Progenitor cell of endocrine pancreas (in vitro differentiated cells): ENCODE results near the gene FRMPD4. TPM values are rescaled to one million over a fixed set of nuclear protein-coding genes. Genes with fewer than 3 reads are reported as not detected.

Experiments used
- DNase-seq: peaks from one replicate; pipeline ENCODE4 v3.0.0; 2021; ENCODE audit warnings: low spot score; ENCODE audit not compliant: unreplicated experiment
- H3K27ac Mint-ChIP-seq: 2 replicates; pipeline ENCODE4 v1.8.0; 2021; ENCODE audit warnings: mild to moderate bottlenecking, moderate library complexity, mixed read lengths
- H3K27me3 Mint-ChIP-seq: 2 replicates; pipeline ENCODE4 v1.8.0; 2021; ENCODE audit warnings: mixed read lengths
- H3K36me3 Mint-ChIP-seq: 2 replicates; pipeline ENCODE4 v1.8.0; 2022; ENCODE audit warnings: mixed read lengths; ENCODE audit not compliant: insufficient read depth
- H3K4me1 Mint-ChIP-seq: 2 replicates; pipeline ENCODE4 v1.8.0; 2021; ENCODE audit warnings: low read depth, mixed read lengths
- H3K4me3 Mint-ChIP-seq: 2 replicates; pipeline ENCODE4 v1.8.0; 2021; ENCODE audit warnings: low read depth, mild to moderate bottlenecking, moderate library complexity, mixed read lengths
- H3K9me3 Mint-ChIP-seq: 2 replicates; pipeline ENCODE4 v1.8.0; 2021; ENCODE audit warnings: low read depth, mixed read lengths
- total RNA-seq: library from RNA; stranded (reverse); gene quantifications from 2 replicates; pipeline ENCODE4 v1.2.1, GENCODE V29; 2021
- TF ChIP-seq, protein P1 (sequence below): fragments of 200-600 bp; sonication (generic); IDR thresholded peaks from one replicate; pipeline ENCODE4 v1.5.0; 2021; ENCODE audit warnings: antibody characterized with exemption, mild to moderate bottlenecking; ENCODE audit not compliant: unreplicated experiment

Gene FRMPD4
- total RNA-seq, 1 donor from 2014 or later: 0.10 TPM

- no peak overlapping the region for H3K27ac Mint-ChIP-seq
- no peaks in the 10 kb centered on the region for H3K4me1 Mint-ChIP-seq
- no peak overlapping the region for H3K4me3 Mint-ChIP-seq
- no peaks in the 10 kb centered on the region for H3K27me3 Mint-ChIP-seq
- TF ChIP-seq, protein P1, sequence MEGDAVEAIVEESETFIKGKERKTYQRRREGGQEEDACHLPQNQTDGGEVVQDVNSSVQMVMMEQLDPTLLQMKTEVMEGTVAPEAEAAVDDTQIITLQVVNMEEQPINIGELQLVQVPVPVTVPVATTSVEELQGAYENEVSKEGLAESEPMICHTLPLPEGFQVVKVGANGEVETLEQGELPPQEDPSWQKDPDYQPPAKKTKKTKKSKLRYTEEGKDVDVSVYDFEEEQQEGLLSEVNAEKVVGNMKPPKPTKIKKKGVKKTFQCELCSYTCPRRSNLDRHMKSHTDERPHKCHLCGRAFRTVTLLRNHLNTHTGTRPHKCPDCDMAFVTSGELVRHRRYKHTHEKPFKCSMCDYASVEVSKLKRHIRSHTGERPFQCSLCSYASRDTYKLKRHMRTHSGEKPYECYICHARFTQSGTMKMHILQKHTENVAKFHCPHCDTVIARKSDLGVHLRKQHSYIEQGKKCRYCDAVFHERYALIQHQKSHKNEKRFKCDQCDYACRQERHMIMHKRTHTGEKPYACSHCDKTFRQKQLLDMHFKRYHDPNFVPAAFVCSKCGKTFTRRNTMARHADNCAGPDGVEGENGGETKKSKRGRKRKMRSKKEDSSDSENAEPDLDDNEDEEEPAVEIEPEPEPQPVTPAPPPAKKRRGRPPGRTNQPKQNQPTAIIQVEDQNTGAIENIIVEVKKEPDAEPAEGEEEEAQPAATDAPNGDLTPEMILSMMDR: no peak
- H3K9me3 Mint-ChIP-seq: no peaks in the 10 kb centered on the region
- no peak for DNase-seq
- no peaks in the 10 kb centered on the region for H3K36me3 Mint-ChIP-seq
These were observed 191.2 kb downstream of the FRMPD4 start for GRCh38 chrX:12329476-12329875.

GRCh38 chrX:12330841-12331240, 192.6 kb downstream of the FRMPD4 start:
- no peak for DNase-seq
- H3K27me3 Mint-ChIP-seq: no peaks in the 10 kb centered on the region
- H3K4me1 Mint-ChIP-seq: no peaks in the 10 kb centered on the region
- H3K4me3 Mint-ChIP-seq: no peak overlapping the region
- H3K36me3 Mint-ChIP-seq: no peaks in the 10 kb centered on the region
- H3K27ac Mint-ChIP-seq: no peak overlapping the region
- TF ChIP-seq, protein P1: no peak
- no peaks in the 10 kb centered on the region for H3K9me3 Mint-ChIP-seq

- no peak overlapping the region for H3K27ac Mint-ChIP-seq
- no peak overlapping the region for H3K4me3 Mint-ChIP-seq
- TF ChIP-seq, protein P1: no peak
- no peaks in the 10 kb centered on the region for H3K4me1 Mint-ChIP-seq
- no peak for DNase-seq
- peaks cover 3% of the 10 kb centered on the region for H3K9me3 Mint-ChIP-seq
- H3K27me3 Mint-ChIP-seq: no peaks in the 10 kb centered on the region
- H3K36me3 Mint-ChIP-seq: no peaks in the 10 kb centered on the region
These were observed 194.6 kb downstream of the FRMPD4 start for GRCh38 chrX:12332786-12333347.

DNA sequence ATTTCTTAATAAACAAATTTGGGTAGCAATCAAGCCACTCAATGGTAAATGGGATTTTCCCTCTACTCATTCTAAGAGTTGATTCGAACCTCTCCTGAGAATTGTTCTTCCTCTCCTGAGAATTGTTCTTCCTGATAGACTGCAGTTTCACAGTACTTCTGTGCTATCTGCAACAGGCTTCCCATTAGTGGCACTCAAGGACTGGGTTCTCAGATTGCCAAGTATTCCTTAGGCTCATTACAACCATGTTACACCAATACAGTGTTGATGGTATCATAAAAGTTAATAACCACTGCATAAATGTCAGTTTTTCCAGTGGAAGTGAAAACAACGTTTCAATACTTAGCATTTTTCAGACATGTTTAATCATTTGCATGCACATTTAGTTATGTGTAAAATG, 201.6 kb downstream of the FRMPD4 start:
- Mint-ChIP-seq H3K36me3 (no peaks in the 10 kb centered on the region), H3K27ac (no peak overlapping the region), H3K4me1 (no peaks in the 10 kb centered on the region), H3K9me3 (peaks cover 10% of the 10 kb centered on the region), H3K4me3 (no peak overlapping the region), H3K27me3 (no peaks in the 10 kb centered on the region)
- no peak for DNase-seq
- TF ChIP-seq, protein P1: no peak

DNA sequence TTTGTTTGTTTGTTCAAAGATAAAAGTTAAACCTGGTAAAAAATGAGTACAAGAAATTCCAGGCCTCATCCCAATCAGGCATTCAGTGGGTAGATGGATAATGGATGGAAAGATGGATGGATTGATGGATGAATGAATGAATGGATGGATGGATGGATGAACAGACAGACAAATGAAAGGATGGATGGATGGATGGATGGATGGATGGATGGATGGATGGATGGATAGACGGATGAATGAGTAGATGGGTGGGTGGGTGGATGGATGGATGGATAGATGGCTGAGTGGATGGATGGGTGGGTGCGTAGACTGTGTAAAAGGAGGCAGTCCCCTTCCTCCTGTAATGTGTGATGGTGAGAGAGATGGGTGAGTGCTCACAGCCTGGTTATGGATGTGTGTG, 206.7 kb downstream of the FRMPD4 start:
- no peaks in the 10 kb centered on the region for H3K36me3 Mint-ChIP-seq
- H3K27me3 Mint-ChIP-seq: no peaks in the 10 kb centered on the region
- no peak for DNase-seq
- no peaks in the 10 kb centered on the region for H3K4me1 Mint-ChIP-seq
- TF ChIP-seq, protein P1: no peak
- no peak overlapping the region for H3K4me3 Mint-ChIP-seq
- H3K9me3 Mint-ChIP-seq: peaks cover 7% of the 10 kb centered on the region
- H3K27ac Mint-ChIP-seq: no peak overlapping the region
